ENCODE data around the gene GRP.

GRP gene

GRCh38 chr18:59219672-59220163 is at the start of gene GRP:
Gene GRP, plus strand, starts transcription at chr18:59220158. Its CDS starts 108 bp downstream, at chr18:59220266.
- no peak for DNase-seq

GRCh38 chr18:59172664-59173249 is 47.2 kb upstream of the GRP start:
- DNase-seq, result no peak

- no peak for DNase-seq
Measured at GRCh38 chr18:59177485-59177884, 42.5 kb upstream of the GRP start.

- no peak for DNase-seq
Measured at GRCh38 chr18:59180150-59180845, 39.7 kb upstream of the GRP start.

- no peak for DNase-seq
Measured at GRCh38 chr18:59182673-59183072, 37.3 kb upstream of the GRP start.

DNA sequence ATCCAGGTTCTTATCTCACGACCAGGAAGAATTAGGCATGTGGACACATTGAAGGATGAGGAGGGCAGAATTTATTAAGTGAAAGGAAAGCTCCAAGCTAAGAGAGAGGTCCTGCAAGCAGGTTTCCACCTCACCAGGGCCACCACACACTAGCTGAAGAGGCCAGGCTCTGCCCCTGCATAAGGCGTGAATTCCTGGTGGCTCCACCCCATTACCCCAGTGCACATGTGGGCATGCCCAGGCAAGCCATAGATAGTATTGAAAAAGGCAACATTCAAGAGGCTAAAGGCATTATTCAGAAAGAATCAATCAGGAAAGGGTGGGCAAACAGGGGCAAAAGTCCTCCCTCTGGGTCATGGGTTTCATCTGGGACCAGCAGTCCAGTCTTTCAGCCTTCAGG is 30.9 kb upstream of the GRP start:
- no peak for DNase-seq

- DNase-seq, result no peak
Measured at GRCh38 chr18:59189746-59190145, 30.2 kb upstream of the GRP start.

GRCh38 chr18:59196161-59196725 is 23.7 kb upstream of the GRP start:
- DNase-seq, result no peak

DNA sequence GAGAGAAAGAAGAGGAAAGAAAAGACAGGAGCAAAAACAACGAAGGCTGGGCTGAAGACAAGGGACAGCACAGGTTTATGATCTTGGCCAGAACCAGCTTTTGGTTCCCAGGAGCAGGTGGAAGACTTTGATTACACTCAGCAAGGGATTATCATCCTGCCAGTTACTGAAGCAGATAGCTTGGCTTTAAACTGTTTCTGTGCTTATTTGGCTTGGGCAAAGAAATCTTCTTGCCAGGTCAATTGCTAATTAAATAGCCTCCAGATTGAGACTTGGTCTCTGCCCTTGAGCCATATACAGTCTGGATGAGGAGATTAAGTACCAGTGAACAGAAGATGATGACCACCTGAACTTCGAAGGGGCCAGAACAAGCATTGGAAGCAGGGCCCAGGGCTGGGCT is 22.3 kb upstream of the GRP start:
- DNase-seq, result no peak

DNA sequence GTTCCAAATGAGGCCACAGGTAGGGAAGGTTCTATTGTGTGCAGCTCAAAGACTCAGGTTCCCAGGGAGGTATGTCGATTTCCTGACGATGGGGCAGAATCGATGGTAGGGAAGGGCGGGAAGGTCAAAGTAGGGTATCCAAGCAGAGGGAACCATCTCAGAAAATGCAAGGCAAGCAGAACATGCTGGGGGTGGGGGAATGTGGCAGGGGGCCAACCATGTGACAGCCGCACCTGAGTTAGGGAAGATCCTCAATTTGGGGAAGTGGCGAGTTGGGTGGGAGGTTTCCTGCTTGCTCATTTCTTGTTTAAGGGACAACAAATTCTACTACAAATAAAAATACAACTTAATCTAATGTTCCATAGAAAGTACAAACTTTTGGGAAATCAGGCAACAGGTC is 21.7 kb upstream of the GRP start:
- DNase-seq, result no peak

DNA sequence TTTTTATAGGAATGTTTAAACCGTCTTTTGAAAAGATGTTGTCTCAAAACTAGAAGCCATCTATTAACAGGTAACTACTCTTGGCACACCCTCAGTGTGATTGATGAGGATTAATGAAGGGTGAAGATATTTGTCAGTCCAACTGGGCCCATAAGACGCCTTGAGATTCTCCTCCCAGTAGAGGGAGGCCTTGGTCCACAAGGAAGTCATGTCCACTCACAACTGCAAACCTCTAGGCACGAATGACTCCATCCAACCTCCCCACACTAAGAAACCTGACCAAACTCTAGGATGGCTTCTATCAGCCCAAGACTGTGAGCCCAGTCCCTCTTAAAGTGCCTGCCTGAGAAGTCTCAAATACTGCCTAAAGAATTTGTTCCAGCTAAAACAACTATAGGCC is 19.2 kb upstream of the GRP start:
- no peak for DNase-seq

GRCh38 chr18:59202258-59202820 is 17.6 kb upstream of the GRP start:
- DNase-seq, result no peak

DNA sequence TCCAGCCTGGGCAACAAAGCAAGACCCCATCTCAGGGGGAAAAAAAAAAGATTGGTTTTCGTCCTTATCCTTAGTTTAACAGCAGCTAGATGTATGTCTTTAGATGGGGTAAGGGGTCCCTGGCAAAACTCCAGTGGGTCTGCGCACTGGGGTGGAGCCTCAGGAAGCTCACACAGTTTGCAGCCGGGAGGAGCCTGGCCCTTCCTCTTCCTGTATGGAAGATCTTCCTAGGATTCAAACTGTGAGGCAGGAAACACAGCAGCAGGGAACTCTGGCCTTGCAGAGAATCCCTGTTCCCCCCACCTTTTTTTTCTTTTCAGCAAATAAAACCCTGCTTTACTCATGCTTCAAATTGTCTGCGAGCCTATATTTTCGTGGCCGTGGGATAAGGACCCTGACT is 12.5 kb upstream of the GRP start:
- no peak for DNase-seq

GRCh38 chr18:59208602-59209125 is 11.3 kb upstream of the GRP start:
- DNase-seq, result no peak

GRCh38 chr18:59210299-59210698 is 9.7 kb upstream of the GRP start:
- no peak for DNase-seq

GRCh38 chr18:59211629-59212028 is 8.3 kb upstream of the GRP start:
- no peak for DNase-seq

GRCh38 chr18:59218018-59218417 is 1.9 kb upstream of the GRP start:
- no peak for DNase-seq

DNA sequence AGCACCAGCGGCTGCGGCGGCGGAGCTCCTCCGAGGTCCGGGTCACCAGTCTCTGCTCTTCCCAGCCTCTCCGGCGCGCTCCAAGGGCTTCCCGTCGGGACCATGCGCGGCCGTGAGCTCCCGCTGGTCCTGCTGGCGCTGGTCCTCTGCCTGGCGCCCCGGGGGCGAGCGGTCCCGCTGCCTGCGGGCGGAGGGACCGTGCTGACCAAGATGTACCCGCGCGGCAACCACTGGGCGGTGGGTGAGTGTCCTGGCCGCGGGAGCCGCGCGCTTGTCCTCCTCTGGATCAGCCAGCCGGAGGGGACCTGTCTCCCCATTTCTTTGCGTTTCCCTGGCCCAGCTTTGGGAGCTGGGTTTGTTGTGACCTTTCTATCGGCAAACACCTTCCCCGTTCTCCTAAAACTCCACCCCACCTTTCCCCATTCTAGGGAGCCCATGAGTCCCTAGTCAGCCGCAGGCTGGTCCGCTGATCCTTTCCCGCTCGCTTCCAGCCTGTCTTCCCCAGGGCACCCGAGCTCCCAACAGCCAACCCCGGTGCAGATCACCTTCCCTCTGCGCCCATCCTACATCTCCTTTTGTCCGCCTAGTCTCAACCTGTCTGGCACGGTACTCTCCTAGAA is 316 bp downstream of the GRP start:
- no peak for DNase-seq

GRCh38 chr18:59220784-59221765 is 1.1 kb downstream of the GRP start:
- no peak for DNase-seq

- no peak for DNase-seq
Measured at GRCh38 chr18:59222341-59222740, 2.4 kb downstream of the GRP start.

DNA sequence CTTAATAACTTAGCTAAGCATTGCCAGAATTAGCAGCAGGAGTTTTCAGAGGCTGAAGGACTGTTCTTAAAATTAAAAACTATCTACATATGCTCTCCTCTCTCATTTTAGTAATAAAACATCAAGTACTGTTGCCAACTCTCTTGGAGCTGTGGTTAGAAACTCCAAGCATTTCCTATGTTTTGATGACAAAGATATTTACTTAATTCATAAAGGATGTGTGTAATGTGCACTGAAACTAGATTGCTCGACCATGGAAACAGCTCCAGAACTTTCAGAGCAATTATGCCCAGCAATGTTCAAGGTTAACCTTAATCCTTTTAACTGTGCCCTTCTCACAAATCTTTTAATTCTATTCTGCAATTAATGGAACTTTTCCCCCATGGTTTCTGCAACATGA is 8.4 kb downstream of the GRP start:
- DNase-seq, result no peak

DNA sequence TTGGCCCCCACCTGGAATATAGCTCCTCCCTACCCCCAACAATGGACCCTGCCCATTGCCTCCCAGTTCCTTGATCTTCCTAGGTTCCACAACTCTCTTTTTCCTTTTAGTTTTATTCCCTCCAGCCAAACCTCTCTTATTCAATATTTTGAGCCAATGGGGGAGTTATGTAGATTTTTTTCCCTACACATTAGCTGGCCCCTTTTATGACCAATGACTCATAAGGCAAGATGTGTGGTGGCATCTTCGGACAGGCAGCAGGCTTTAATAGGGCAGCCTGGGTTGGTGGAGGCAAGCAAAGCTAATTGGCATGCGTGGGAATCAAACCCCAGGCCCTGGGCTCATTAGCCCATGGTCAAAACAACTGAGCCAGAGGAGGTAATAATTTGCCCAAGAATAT is 9.2 kb downstream of the GRP start:
- no peak for DNase-seq

All from activated naive CD4-positive, alpha-beta T cell treated with Interleukin-2 at 50 U/mL for 16 hours (primary cell).